Skin epidermis (tissue), 12 donors: ENCODE data around the gene PI4KB.
"Not testable (repeated sequence)": the region's sequence is repeated elsewhere in the genome, so short reads cannot be mapped to it uniquely, and the experiment has no call there.

Experiments used
- H3K27ac ChIP-seq, 21 experiments: fragments of 200-600 bp; sonication (generic) in 11 of 21; one replicate each; pipeline ENCODE4 v1.5.0; 2020; ENCODE audit warnings: mild to moderate bottlenecking in 3 of 21, inconsistent platforms in 2 of 21, moderate library complexity in 2 of 21
- H3K4me3 ChIP-seq, 7 experiments: fragments of 200-600 bp; sonication (generic) in 2 of 7; one replicate each; pipeline ENCODE4 v1.5.0; 2020; ENCODE audit warnings: inconsistent platforms in 2 of 7, mild to moderate bottlenecking in 2 of 7, moderate library complexity in 1 of 7

PI4KB gene

DNA sequence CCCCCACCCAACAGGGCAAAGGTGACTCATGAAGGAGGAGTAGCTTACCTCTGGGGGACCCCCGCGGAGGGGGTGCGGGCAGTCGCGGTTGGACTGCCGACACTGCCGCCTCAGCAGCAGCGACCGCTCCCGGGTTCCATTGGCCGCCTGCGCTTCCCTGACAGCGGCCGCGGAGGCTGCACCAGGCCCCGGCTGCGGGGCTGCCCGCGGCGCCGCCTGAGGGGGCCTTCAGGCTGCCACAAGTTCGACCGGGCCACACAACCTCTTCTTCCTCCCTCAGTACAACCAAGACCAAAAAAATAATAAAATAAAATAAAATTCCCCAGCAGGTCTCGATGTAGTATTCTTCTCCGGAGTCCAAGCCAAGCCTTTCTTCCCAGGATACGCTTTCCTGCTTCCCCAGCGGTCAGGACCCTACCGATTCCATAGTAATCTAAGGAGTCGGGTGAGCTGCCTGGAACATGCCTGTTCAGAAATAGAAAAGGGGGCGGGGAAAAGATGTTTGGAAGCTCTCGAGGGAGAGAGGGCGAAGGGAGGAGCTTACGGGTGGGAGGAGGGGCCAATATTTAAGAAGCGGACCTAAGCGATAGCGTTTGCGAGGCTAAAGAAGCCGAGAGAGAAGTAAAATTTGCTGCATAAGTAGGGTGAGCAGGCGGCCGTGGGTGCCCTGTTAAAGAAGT is at the start of gene PI4KB:
TSS of gene PI4KB (minus strand) at position 194 of the 680 bp plus-strand sequence. CDS start 10,935 bp downstream, outside the sequence.
- peak within 1 kb of the TSS; percentile 76 to 97 (median 80) for H3K4me3 ChIP-seq

DNA sequence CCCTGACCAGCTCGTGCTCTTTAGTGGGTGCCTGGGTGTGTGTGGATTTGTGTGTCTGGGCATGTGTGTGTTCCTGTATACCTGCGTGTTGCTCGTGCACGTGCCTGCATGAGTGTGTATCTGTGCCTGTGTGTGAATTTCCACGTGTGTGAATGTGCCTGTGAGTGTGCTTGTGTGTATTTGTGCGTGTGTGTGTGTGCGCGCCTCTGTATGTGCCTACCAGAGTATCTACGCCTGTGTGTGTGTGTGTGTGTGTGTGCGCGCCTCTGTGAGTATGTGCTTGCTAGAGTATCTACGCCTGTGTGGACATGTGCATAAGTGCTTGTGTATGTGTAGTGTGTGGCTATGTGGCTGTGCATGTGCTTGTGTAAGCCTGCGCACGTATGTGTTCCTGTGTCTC is 46.0 kb upstream of the PI4KB start:
- H3K4me3 ChIP-seq, result no peak overlapping the region
- no peak overlapping the region for H3K27ac ChIP-seq

More for the DNA sequence above, at the start of gene PI4KB:
- H3K27ac ChIP-seq, result peak within 1 kb of the TSS; percentile 83 to 100 (median 98)

DNA sequence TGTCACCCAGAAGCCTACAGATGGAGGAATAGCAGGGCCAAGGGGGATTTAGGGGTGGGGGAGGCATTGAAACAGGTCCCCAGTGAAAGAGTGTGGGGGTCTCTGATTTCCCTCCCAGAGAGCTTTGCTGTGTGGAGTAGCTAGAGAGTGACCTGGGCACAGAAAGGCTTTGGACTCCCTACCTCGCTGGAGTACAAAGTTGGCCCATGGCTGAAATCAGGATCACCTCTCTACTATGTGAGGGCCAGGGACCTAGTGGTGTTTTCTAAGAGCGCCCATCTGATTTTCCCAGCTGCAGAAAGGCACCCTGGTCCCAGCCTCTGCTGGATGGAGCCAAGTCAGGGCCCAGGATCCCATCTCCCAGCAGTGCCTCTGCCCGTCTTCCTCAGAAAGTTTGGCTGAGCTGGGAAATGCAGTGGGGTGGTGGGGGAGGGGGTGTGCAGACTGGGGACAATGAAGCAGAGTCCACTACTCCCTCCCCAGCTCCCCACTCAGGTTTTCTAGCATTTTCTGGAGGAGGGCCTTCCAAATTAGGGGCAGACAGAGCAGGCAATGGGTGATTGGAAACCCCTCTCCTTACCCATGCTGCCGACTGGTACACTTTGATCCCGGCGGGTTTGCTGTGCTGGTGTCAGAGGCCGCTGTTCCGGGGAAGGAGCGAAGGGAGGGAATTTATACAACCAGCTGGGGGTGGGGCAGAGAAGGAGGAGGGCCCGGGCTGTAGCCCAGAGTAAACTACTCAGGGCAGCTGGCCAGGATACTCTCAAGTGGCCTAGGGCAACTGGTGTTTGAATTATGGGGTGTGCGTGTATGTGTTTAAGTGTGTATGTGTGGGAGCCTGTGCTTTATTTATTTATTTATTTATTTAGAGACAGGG is 45.1 kb upstream of the PI4KB start, which contains the start of gene SELENBP1:
TSS of gene SELENBP1 (minus strand) at position 648 of the 877 bp plus-strand sequence. CDS start at position 584, 64 bp downstream.
- Histone ChIP-seq H3K27ac (peak within 1 kb of the TSS in 16 of 21 experiments; percentile 3 to 77 (median 54)), H3K4me3 (peak within 1 kb of the TSS in 6 of 7 experiments; percentile 5 to 48 (median 28))

DNA sequence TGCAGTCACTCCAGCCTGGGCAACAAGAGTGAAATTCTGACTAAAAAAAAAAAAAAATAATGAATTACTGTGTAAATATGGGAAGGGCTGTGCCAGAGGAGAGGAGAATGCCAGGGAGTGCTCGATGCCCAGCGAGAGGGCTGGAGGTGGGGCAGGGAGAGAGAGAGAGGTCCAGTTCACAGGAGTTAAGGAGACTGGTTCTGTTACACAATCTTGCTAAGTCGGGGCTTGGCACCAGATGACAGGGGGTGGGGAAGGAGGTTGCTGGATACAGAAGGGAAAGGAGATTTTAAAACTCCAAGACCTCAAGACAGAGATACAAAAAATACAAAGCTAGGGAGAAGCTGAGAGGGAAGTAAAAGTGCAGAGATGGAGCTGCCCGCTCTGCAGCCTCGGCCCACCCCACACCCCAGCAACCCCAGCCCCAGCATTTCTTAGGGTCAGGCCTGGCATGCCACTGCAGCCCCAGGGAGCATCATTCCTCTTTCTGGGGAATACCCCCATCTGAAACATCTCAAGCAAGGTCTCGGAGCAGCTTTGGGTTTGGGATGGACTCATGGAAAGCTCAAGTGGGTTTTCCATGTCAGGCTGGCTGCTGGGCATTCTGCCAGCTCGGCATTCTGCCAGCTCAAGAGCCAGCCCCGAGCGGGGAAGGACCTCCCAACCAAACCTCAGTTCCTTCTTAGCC is 44.3 kb upstream of the PI4KB start:
- H3K4me3 ChIP-seq, result peak overlapping the region in 4 of 7 experiments; percentile 5 to 48 (median 30)
- peak overlapping the region in 12 of 21 experiments; percentile 12 to 77 (median 58) for H3K27ac ChIP-seq

DNA sequence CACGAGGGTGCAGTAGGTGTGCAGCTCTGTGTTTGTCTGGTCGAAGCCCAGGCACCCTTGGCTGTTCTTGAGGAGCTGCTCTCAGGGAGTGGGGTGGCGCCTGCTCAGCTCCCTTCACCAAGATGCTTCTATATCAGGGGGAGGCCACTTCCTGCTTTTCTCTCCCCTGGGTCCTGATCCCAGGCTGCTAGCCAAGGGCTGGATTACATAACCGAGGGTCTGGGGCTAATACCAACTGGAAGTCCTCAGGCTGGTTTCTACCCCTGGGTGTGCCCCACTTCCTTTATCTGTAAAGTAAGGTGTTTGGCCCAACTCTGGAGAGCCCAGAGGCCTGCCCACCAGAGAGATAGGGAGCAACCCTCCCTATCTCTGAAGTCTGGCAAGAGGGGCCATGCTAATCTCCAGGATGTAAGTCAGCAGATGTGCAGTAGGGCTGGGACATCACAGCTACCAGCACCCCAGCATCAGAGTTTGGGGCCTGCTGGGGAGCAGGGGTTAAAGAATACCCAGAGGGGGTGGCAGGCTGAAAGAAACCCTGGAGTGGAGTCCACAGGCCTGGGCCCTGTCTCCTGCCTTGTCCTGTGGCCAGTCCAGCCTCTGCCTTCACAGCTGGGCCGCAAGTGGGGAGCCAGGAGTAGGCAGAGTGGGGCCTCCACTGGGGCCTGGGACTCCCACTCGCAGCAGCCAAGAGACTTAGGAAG is 43.1 kb upstream of the PI4KB start:
- H3K27ac ChIP-seq, result peak overlapping the region in 12 of 21 experiments; percentile 0 to 75 (median 44)
- H3K4me3 ChIP-seq, result no peak overlapping the region

DNA sequence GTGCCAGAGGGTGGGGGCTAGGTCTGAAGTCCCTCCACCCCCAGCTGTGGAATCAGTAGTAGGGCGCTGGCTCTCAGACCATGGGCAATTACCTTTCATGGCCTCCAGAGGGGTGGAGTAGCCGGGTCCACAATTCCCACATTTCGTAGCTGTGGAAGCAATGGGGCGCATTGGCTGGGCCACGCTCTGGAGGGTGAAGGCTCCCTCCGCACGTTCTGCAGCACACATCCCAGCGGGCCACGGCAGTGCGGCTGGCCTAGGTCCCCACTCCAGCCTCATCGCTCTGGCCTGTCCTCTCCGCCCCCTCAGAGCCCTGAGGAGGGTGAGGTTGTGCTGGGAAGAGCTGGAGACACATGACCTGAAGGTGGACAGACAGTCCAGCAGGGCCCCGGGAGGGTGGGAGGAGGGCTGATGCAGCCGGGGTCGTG is 42.4 kb upstream of the PI4KB start:
- Histone ChIP-seq H3K27ac (peak overlapping the region in 3 of 21 experiments; percentile 18 to 68 (median 57)), H3K4me3 (no peak overlapping the region)

DNA sequence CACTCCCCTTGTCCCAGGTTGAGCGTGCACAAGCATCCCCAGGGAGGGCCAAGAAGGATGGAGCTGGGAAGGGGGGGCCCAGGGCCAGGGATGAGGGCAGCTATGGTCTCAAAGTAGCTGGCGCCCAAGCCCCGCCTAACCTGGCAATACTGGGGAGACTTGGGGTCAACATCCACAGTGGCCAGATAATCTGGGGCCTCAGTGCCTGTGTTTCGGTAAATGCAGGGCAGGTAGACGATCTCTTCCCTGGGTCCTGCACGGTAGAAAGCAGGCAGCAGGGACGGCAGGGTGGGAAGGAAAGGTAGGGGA is 42.0 kb upstream of the PI4KB start:
- H3K27ac ChIP-seq, result no peak overlapping the region
- no peak overlapping the region for H3K4me3 ChIP-seq

DNA sequence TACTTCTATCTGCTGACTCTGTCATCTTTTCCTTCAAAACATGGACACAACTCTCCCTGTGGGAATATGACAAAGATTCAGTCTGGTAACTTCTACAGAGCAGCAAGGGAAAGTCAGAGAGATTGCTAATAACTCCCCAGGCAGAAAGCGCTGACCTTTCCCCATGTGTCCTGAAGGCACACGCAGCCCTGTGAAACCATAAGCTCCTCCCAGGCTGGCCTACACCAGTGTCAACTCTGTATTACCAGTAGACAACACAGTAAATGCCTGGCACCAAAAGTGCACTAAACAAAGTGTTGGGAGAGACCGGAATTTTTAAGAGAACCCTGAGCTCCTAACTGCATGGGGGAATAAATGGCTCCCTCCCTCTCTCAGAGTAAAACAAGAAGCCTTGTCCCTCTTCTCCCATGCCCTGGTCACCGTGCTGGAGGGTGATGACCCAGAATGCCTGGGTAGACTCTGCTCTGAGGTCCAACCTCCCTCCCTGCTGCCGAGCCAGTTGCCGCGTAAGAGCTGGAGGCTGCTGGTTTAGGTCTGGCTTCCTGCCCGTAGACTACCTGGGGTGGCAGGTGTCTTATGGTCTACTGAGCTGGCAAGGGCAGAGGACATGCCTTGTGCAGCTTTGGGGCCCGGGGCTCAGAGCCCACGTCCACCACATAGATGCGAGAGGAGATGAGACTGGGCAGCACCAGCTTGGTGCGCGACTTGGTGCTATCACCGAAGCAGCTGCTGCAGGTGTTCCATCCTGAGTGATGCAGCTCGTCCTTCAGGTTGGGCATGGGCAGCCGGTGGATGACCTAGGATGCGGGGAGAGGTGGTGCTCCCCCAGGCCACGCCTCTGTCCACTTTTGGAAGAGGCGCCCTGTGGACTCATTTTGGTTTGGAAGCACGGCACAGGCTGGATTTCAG is 41.4 kb upstream of the PI4KB start:
- Histone ChIP-seq H3K4me3 (no peak overlapping the region), H3K27ac (peak overlapping the region in 1 of 21 experiments; percentile 19)

DNA sequence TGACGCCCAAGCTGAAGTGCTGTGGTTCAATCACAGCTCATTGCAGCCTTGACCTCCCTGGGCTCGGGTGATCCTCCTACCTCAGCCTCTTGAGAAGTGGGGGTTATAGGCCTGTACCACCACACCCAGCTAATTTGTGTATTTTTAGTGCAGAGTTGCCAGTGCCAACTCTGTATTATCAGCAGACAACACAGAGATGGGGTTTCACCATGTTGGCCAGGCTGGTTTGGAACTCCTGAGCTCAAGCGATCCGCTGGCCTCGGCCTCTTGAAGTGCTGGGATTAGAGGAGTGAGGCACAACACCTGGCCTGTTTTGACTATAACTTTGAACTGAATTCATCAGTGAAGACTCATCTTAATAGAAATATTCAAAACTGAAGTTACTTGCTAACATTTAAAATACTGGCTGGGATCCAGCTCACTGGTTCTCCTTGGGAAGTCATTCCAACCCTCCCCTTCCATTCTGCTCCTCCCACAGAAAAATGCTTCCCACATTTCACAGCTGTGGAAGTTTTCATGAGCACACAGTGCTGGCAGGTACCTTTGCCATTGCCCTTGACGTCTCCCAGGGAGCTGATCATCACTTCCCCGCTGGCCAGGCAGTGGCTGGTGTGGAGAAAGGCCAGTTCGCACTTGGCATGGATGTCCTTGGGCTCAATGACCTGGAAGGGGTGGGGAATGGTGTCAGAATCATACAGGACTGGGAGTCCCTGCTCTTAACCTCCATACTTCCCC is 40.6 kb upstream of the PI4KB start:
- H3K27ac ChIP-seq, result peak overlapping the region in 1 of 21 experiments; percentile 23
- no peak overlapping the region for H3K4me3 ChIP-seq

DNA sequence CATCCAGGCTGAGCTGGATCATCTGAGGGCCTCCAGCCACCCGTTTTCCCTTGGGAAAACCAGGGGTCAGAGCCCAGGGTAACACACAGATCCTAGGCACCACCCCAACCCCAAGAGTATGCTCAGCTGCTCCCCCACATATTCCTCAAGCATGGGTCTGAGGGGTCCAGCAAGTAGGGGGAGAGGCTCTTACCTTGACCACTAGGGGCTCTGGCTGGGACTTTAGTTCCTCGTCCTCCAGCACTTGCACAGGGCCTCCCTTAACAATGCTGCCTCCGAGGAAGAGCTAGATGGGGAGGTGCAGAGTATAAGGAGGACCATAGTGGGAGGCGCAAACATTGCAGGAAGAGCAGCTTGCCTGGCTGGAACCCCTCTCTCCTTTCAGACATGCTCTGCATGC is 37.8 kb upstream of the PI4KB start:
- no peak overlapping the region for H3K27ac ChIP-seq
- no peak overlapping the region for H3K4me3 ChIP-seq

DNA sequence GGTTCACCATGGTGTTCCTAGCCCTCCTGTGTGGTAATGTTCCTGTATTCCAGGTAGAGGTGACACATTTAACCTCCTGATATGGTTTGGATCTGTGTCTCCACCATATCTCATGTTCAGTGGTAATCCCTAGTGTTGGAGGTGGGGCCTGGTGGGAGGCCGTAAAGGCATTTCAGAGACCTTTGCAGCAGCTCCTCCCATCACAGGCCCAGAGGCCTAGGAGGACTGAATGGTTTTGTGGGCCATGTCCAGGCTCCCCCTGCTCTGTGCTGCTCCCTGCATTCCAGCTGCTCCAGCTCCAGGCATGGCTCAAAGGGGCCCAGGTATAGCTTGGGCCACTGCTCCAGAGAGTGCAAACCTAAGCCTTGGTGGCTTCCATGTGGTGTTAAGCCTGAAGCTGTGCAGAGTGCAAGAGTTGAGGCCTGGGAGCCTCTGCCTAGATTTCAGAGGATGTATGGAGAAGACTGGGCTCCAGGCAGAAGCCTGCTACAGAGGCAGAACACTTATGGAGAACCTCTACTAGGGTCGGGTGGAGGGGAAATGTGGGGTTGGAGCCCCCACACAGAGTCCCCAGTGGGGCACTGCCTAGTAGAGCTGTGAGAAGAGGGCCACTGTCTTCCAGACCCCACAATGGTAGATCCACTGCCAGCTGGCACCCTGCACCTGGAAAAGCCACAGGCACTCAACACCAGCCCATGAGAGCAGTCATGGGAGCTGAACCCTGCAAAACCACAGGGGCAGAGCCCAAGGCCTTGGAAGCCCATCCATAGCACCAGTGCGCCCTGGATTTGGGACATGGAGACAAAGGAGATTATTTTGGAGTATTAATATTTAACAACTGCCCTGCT is 35.3 kb upstream of the PI4KB start:
- Histone ChIP-seq H3K27ac (no peak overlapping the region), H3K4me3 (no peak overlapping the region)

DNA sequence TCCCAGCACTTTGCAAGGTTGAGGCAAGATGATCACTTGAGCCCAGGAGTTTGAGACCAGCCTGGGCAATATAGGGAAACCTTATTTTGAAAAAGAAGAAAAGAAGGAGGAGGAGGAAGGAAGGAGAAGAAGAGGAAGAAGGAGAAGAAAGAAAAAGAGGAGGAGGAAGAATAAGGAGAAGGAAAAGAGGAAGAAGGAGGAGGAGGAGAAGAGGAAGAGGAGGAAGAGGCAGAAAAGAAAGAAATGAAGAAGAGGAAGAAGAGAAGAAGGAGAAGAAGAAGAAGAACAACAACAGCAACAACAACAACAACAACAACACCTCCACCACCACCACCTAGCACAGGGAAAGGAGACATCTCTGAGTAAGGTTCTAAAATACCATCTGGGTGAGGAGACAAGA is 34.7 kb upstream of the PI4KB start:
- Histone ChIP-seq H3K27ac (no peak overlapping the region), H3K4me3 (no peak overlapping the region)

DNA sequence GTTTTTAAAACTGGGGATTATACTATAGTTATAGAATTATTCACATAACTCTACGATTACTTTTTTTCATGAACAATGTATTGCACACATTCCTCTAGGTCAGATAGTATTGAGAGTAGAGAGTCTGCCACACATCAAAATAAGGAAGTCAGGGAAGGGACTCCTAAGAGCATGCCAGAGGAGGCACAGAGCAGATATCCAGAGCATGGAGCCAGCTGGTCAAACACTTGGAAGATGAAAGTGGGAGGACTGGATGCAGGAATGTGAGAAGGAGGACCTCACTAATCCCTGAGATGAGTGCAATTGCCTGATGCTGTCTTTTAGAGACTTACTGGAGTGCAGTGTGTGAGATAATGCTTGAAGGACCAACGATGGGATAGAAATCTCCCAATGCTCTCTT is 29.5 kb upstream of the PI4KB start:
- H3K27ac ChIP-seq, result no peak overlapping the region
- no peak overlapping the region for H3K4me3 ChIP-seq

DNA sequence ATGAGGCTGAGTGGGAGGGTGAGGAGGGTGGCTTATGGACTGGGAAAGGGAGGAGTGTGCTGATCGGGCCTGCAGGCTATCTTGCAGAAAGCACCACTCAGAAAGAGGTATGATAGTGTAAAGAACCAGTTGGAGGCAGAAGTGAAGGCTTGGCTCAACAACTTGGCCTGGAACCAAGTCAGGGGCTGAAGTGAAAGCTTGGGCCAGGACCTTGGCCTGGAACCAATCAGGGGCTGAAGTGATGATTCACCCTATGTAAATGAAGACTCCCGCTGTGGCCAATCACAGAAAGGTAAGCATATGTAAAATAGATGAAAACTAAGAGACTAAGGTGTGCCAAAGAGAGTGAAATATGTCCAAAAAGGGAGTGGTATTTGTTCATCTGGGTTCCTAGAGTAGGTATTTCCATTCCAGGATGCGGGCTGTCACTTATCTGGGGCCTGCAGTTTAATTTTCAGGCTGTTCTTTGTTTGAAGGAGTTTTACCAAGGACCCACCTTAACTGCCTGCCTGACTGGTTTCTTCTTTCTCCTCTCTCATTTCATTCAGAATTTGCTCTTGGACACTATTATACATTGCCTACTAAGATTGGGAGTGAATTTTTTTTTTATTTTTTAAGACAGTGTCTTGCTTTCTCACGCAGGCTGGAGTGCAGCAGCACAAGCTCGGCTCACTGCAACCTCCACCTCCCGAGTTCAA is 25.0 kb upstream of the PI4KB start:
- H3K27ac ChIP-seq, result no peak overlapping the region

DNA sequence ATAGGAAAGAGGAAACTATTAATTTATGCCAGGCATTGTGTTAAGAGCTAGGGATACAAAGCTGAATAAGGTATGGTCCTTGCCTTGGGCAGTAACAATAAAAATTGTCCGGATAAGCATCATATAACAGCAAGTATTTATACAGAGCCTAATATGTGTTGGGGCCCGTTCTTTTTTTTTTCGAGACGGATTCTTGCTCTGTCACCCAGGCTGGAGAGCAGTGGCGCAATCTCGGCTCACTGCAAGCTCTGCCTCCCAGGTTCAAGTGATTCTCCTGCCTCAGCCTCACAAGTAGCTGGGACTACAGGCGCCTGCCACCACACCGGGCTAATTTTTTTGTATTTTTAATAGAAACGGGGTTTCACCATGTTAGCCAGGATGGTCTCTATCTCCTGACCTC is 23.1 kb upstream of the PI4KB start:
- H3K4me3 ChIP-seq, H3K27ac ChIP-seq: not testable (repeated sequence)

More for the DNA sequence above, 25.0 kb upstream of the PI4KB start:
- no peak overlapping the region for H3K4me3 ChIP-seq

DNA sequence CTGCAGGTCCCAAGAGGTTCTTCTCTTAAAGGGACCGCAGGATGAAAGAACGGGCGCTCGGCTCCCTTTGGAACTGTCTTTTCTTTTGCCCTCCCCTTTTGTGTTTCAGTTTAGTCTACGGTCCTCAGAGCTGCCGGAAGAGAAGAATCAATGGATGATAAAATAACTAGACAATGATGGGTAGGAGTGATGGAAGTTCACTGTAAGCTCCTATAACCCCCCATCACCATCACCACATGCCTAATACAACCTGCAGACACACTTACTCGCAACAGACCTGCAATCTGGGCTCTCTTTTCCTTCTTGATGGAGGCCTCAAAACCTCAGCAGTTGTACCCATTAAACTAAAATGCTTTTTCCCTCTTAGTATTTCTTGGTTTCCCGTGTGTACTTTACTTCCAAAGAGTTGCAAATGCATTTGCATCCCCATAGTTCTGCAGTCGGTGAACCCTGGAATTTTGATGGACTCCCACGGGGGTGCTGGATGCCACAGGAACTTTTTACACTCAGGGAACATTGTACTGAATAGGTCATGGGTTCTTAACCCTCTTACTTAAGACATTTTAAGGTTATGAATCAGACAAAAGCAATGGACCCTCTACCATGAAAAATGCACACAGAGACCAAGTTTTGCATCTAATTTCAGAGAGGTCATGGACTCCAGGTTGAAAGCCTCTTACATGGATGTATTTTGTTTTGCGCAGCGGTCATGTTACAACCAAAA is 20.5 kb upstream of the PI4KB start:
- peak overlapping the region in 19 of 21 experiments; percentile 43 to 99 (median 88) for H3K27ac ChIP-seq
- H3K4me3 ChIP-seq, result peak overlapping the region; percentile 48 to 67 (median 56)
